Neural progenitor cell (in vitro differentiated cells): ENCODE data around the gene UNC5B.

Source experiments
- CTCF ChIP-seq: fragments of 200-600 bp; sonication (generic); IDR thresholded peaks from 2 replicates; pipeline ENCODE4 v1.5.1; 2017; ENCODE audit warnings: antibody characterized with exemption, mild to moderate bottlenecking
- EZH2 ChIP-seq: fragments of 200-600 bp; sonication (generic); IDR thresholded peaks from 2 replicates; pipeline ENCODE4 v1.6.1; 2017; ENCODE audit warnings: antibody characterized with exemption, mild to moderate bottlenecking, moderate library complexity

- no peak for TF ChIP-seq CTCF
- TF ChIP-seq EZH2, result no peak
Observed at GRCh38 chr10:71247804-71248203, 35.4 kb downstream of the UNC5B start.
